H1 (cell line): ENCODE data around the gene ST6GALNAC5. TPM values are rescaled to one million over a fixed set of nuclear protein-coding genes. Genes with fewer than 3 reads are reported as not detected.

Source experiments
- CREB1 ChIP-seq: IDR thresholded peaks from 2 replicates; pipeline ENCODE4 v1.6.1; 2012; ENCODE audit warnings: inconsistent platforms
- ZNF274 ChIP-seq: IDR thresholded peaks from 2 replicates; pipeline ENCODE4 v1.7.0; 2012; ENCODE audit warnings: low read length, borderline replicate concordance; ENCODE audit errors: extremely low read depth
- polyA plus RNA-seq, 7 experiments: library from polyadenylated mRNA; depleted of rRNA in 3 of 7; stranded (reverse) in 5 of 7; unstranded in 2 of 7; fragments of >200 nt in 5 of 7; fragments of 200-250 nt in 2 of 7; gene quantifications; 1 replicate in 5 of 7; 2 replicates in 1 of 7; 4 replicates in 1 of 7; pipeline versions ENCODE4 v1.2.1 to v1.2.3, GENCODE V29; 2011 to 2013; ENCODE audit warnings: missing spikeins in 2 of 7, mixed read lengths in 2 of 7
- total RNA-seq: library from RNA; stranded (reverse); fragmentation: NEBNext Ultra II Directional; extraction: Animal tissue kit (Norgen Biotek cat#: 25700); gene quantifications from 2 replicates; pipeline ENCODE4 v1.2.1, GENCODE V29; 2021

ST6GALNAC5 gene
- total and polyA plus RNA-seq, 2 of the 8 experiments (the other 6 are each of a cell fraction or from before 2014, with no cell fraction given): 6.2 to 7.3 TPM

- TF ChIP-seq ZNF274: no peak
- no peak for TF ChIP-seq CREB1
Measured at GRCh38 chr1:77018761-77019160, 151.5 kb downstream of the ST6GALNAC5 start (continued).
